Astrocyte of the hippocampus (primary cell): ENCODE results near the gene SYT10.
"Not testable (repeated sequence)": the region's sequence is repeated elsewhere in the genome, so short reads cannot be mapped to it uniquely, and the experiment has no call there.

Source experiments
- DNase-seq: peaks from one replicate; pipeline ENCODE4 v3.0.0; 2011; ENCODE audit warnings: low read depth, low spot score

Gene SYT10

GRCh38 chr12:33357181-33357580 is 82.4 kb downstream of the SYT10 start:
- no peak for DNase-seq

GRCh38 chr12:33349791-33350190 is 89.8 kb downstream of the SYT10 start:
- DNase-seq: no peak

GRCh38 chr12:33331961-33332398 is 107.6 kb downstream of the SYT10 start:
- DNase-seq: not testable (repeated sequence)

GRCh38 chr12:33330940-33331339 is 108.7 kb downstream of the SYT10 start:
- no peak for DNase-seq
